GM18867 (cell line): ENCODE results near the gene C2CD5.
A peak's percentile ranks its signal among the peaks of the same experiment; 100 is the strongest.
"Not testable (repeated sequence)": the region's sequence is repeated elsewhere in the genome, so short reads cannot be mapped to it uniquely, and the experiment has no call there.

ENCODE experiments used
- ATAC-seq: cut with Tn5 transposase; IDR thresholded peaks from one replicate; pipeline ENCODE4 v1.9.1; 2021; ENCODE audit warnings: mild to moderate bottlenecking, moderate library complexity; ENCODE audit not compliant: unreplicated experiment

The C2CD5 gene

GRCh38 chr12:22480016-22480415 is 64.3 kb downstream of the C2CD5 start:
- ATAC-seq = no peak

GRCh38 chr12:22477894-22478287 is 66.5 kb downstream of the C2CD5 start:
- ATAC-seq = no peak

GRCh38 chr12:22477166-22477893 is 67.0 kb downstream of the C2CD5 start:
- ATAC-seq = no peak

- no peak for ATAC-seq
Measured at GRCh38 chr12:22476133-22476532, 68.2 kb downstream of the C2CD5 start.

GRCh38 chr12:22474970-22475720 is 69.2 kb downstream of the C2CD5 start:
- no peak for ATAC-seq

- peak; percentile 69 for ATAC-seq
Measured at GRCh38 chr12:22473212-22473611, 71.1 kb downstream of the C2CD5 start.

- no peak for ATAC-seq
Measured at GRCh38 chr12:22467190-22467589, 77.2 kb downstream of the C2CD5 start.

- no peak for ATAC-seq
Measured at GRCh38 chr12:22463306-22463705, 81.0 kb downstream of the C2CD5 start.

- no peak for ATAC-seq
Measured at GRCh38 chr12:22461786-22462185, 82.6 kb downstream of the C2CD5 start.

- ATAC-seq = peak; percentile 76
Measured at GRCh38 chr12:22459838-22460490, 84.4 kb downstream of the C2CD5 start.

- ATAC-seq = no peak
Measured at GRCh38 chr12:22458298-22458937, 85.9 kb downstream of the C2CD5 start.

- no peak for ATAC-seq
Measured at GRCh38 chr12:22457085-22457484, 87.3 kb downstream of the C2CD5 start.

- no peak for ATAC-seq
Measured at GRCh38 chr12:22453511-22453910, 90.8 kb downstream of the C2CD5 start.

- no peak for ATAC-seq
Measured at GRCh38 chr12:22447223-22447622, 97.1 kb downstream of the C2CD5 start.

- not testable (repeated sequence) for ATAC-seq
Measured at GRCh38 chr12:22444317-22444665, 100.1 kb downstream of the C2CD5 start.

GRCh38 chr12:22443379-22444316 is 100.7 kb downstream of the C2CD5 start:
- ATAC-seq = peak; percentile 100

- ATAC-seq = no peak
Measured at GRCh38 chr12:22437031-22437806, 107.1 kb downstream of the C2CD5 start.

- no peak for ATAC-seq
Measured at GRCh38 chr12:22435583-22435982, 108.8 kb downstream of the C2CD5 start.

GRCh38 chr12:22431693-22432251 is 112.6 kb downstream of the C2CD5 start:
- no peak for ATAC-seq
